GM18907 (cell line): ENCODE measurements around the gene GIN1.
"Not testable (repeated sequence)": the region's sequence is repeated elsewhere in the genome, so short reads cannot be mapped to it uniquely, and the experiment has no call there.

Experiments used
- ATAC-seq: cut with Tn5 transposase; IDR thresholded peaks from one replicate; pipeline ENCODE4 v1.9.1; 2021; ENCODE audit warnings: mild to moderate bottlenecking, moderate library complexity; ENCODE audit not compliant: unreplicated experiment

GIN1 gene

GRCh38 chr5:103119765-103120606, at the start of gene GIN1, which contains the start of gene PPIP5K2:
Gene GIN1, minus strand, starts transcription at chr5:103120138. Its CDS starts 11,431 bp downstream, at chr5:103108707.
Gene PPIP5K2, plus strand, starts transcription at chr5:103120301. Its CDS starts 9,289 bp downstream, at chr5:103129590.
- peak; percentile 93 for ATAC-seq

GRCh38 chr5:103166706-103167105, 46.8 kb upstream of the GIN1 start:
- ATAC-seq = no peak

GRCh38 chr5:103151156-103151555, 31.2 kb upstream of the GIN1 start:
- no peak for ATAC-seq

GRCh38 chr5:103148213-103148612, 28.3 kb upstream of the GIN1 start:
- no peak for ATAC-seq

- no peak for ATAC-seq
Observed at GRCh38 chr5:103145196-103145595, 25.3 kb upstream of the GIN1 start.

GRCh38 chr5:103142132-103142531, 22.2 kb upstream of the GIN1 start:
- ATAC-seq = not testable (repeated sequence)

GRCh38 chr5:103139264-103139865, 19.4 kb upstream of the GIN1 start:
- peak; percentile 99 for ATAC-seq

- ATAC-seq = no peak
Observed at GRCh38 chr5:103138202-103138690, 18.3 kb upstream of the GIN1 start.

GRCh38 chr5:103135461-103135860, 15.5 kb upstream of the GIN1 start:
- no peak for ATAC-seq

GRCh38 chr5:103133231-103133630, 13.3 kb upstream of the GIN1 start:
- no peak for ATAC-seq

- ATAC-seq = no peak
Observed at GRCh38 chr5:103132684-103133083, 12.7 kb upstream of the GIN1 start.

GRCh38 chr5:103128202-103128601, 8.3 kb upstream of the GIN1 start:
- ATAC-seq = no peak

- ATAC-seq = no peak
Observed at GRCh38 chr5:103127292-103127817, 7.4 kb upstream of the GIN1 start.

- ATAC-seq = no peak
Observed at GRCh38 chr5:103126557-103126956, 6.6 kb upstream of the GIN1 start.

- no peak for ATAC-seq
Observed at GRCh38 chr5:103122242-103122641, 2.3 kb upstream of the GIN1 start.

GRCh38 chr5:103120607-103121200, 766 bp upstream of the GIN1 start:
- peak; percentile 0 for ATAC-seq

- ATAC-seq = no peak
Observed at GRCh38 chr5:103119070-103119764, 721 bp downstream of the GIN1 start.

GRCh38 chr5:103117471-103117991, 2.4 kb downstream of the GIN1 start:
- ATAC-seq = no peak

GRCh38 chr5:103114440-103114839, 5.5 kb downstream of the GIN1 start:
- no peak for ATAC-seq

GRCh38 chr5:103112910-103113309, 7.0 kb downstream of the GIN1 start:
- ATAC-seq = no peak

- peak; percentile 54 for ATAC-seq
Observed at GRCh38 chr5:103111468-103111867, 8.5 kb downstream of the GIN1 start.
